ENCODE measurements around the gene LTK.

DNA sequence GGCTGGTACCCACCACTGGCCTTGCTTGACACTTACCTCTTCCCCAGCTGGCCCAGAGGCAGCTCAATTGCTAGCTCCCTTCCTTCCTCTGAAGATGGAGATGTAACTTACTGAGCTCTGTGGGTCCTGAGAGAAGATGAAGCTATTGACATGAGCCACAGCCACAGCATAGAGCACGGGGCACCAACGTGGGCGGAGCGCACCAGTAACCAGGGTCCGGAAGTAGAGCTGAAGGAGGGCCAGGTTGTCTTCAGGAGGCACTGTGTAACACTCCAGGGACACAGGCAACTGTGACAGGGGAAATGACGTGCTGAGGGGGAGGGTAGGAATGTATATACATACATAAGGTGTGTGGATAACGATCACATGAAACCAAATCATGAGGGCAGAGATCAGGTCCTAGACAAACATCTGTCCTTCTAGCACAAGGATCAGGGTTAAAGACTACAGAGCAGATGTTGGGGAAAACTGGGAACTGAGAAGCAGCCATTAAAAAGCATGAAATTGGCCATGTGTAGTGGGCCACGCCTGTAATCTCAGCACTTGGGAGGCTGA is 4.3 kb upstream of the LTK start:
- TF ChIP-seq, protein P1, sequence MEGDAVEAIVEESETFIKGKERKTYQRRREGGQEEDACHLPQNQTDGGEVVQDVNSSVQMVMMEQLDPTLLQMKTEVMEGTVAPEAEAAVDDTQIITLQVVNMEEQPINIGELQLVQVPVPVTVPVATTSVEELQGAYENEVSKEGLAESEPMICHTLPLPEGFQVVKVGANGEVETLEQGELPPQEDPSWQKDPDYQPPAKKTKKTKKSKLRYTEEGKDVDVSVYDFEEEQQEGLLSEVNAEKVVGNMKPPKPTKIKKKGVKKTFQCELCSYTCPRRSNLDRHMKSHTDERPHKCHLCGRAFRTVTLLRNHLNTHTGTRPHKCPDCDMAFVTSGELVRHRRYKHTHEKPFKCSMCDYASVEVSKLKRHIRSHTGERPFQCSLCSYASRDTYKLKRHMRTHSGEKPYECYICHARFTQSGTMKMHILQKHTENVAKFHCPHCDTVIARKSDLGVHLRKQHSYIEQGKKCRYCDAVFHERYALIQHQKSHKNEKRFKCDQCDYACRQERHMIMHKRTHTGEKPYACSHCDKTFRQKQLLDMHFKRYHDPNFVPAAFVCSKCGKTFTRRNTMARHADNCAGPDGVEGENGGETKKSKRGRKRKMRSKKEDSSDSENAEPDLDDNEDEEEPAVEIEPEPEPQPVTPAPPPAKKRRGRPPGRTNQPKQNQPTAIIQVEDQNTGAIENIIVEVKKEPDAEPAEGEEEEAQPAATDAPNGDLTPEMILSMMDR (IDR thresholded peaks at IDR 0.05) = no peak
- no peak for TF ChIP-seq EZH2 (IDR thresholded peaks at IDR 0.05; ENCODE audit: borderline replicate concordance, insufficient read depth, low read depth, low read length, poor library complexity, severe bottlenecking)

Data from B cell (primary cell).